Stimulated activated CD8-positive, alpha-beta memory T cell treated with anti-CD3 and anti-CD28 coated beads, Interleukin-4, amount 100 ng/mL, for 4 hours (primary cell): ENCODE measurements around the gene IRX1.

Experiments used
- DNase-seq, 2 donors: peaks; one replicate each; pipeline ENCODE4 v3.0.0-alpha.2; 2020; ENCODE audit warnings: low read depth in 2 of 2, low spot score in 1 of 2

IRX1 gene

GRCh38 chr5:3600106-3601060 is 4.8 kb downstream of the IRX1 start:
- DNase-seq, result no peak

- DNase-seq, result no peak
Observed at GRCh38 chr5:3601061-3601710, 5.6 kb downstream of the IRX1 start.

- no peak for DNase-seq
Observed at GRCh38 chr5:3601911-3602782, 6.5 kb downstream of the IRX1 start.

GRCh38 chr5:3602785-3603502 is 7.3 kb downstream of the IRX1 start:
- no peak for DNase-seq

- no peak for DNase-seq
Observed at GRCh38 chr5:3604501-3604900, 8.9 kb downstream of the IRX1 start.

- DNase-seq, result no peak
Observed at GRCh38 chr5:3605298-3606010, 9.8 kb downstream of the IRX1 start.

GRCh38 chr5:3606121-3606831 is 10.6 kb downstream of the IRX1 start:
- no peak for DNase-seq

- no peak for DNase-seq
Observed at GRCh38 chr5:3607541-3608181, 12.0 kb downstream of the IRX1 start.

- no peak for DNase-seq
Observed at GRCh38 chr5:3609120-3609681, 13.6 kb downstream of the IRX1 start.

GRCh38 chr5:3612591-3613042 is 17.0 kb downstream of the IRX1 start:
- no peak for DNase-seq

- no peak for DNase-seq
Observed at GRCh38 chr5:3613726-3614125, 18.1 kb downstream of the IRX1 start.

GRCh38 chr5:3615217-3615616 is 19.6 kb downstream of the IRX1 start:
- DNase-seq, result no peak

GRCh38 chr5:3615829-3616228 is 20.2 kb downstream of the IRX1 start:
- no peak for DNase-seq

GRCh38 chr5:3619579-3619978 is 23.9 kb downstream of the IRX1 start:
- no peak for DNase-seq

GRCh38 chr5:3622961-3623360 is 27.3 kb downstream of the IRX1 start:
- DNase-seq, result no peak

GRCh38 chr5:3625626-3626025 is 30.0 kb downstream of the IRX1 start:
- DNase-seq, result no peak

- DNase-seq, result no peak
Observed at GRCh38 chr5:3634061-3634460, 38.4 kb downstream of the IRX1 start.

GRCh38 chr5:3639175-3639574 is 43.5 kb downstream of the IRX1 start:
- no peak for DNase-seq

- no peak for DNase-seq
Observed at GRCh38 chr5:3642231-3642630, 46.6 kb downstream of the IRX1 start.
